B cell (primary cell): ENCODE data around the gene A1BG. TPM values are rescaled to one million over a fixed set of nuclear protein-coding genes. Genes with fewer than 3 reads are reported as not detected.

Experiments used
- ATAC-seq: fragments of 200-7000 bp; cut with Tn5 transposase; one replicate; pipeline ENCODE4 v1.10.0; 2021; ENCODE audit warnings: low read depth, mild to moderate bottlenecking, moderate number of reproducible peaks, moderate library complexity
- CTCF ChIA-PET: fragments of 350-600 bp; sonication (Branson Sonifier 250); formaldehyde crosslinking; loops from one replicate; lab custom pipeline; 2021; ENCODE audit warnings: antibody characterized with exemption, inconsistent platforms; lab: Charles Lee
- POLR2A ChIA-PET: fragments of 350-600 bp; sonication (Branson Sonifier 250); formaldehyde crosslinking; loops from one replicate; lab custom pipeline; 2021; ENCODE audit warnings: antibody characterized with exemption; lab: Charles Lee
- DNase-seq: peaks from one replicate; pipeline ENCODE4 v3.0.0; 2013
- H2AFZ ChIP-seq: 2 replicates; pipeline ENCODE4 v1.6.1; 2012; ENCODE audit warnings: mild to moderate bottlenecking, low read depth, low read length; ENCODE audit not compliant: insufficient read depth, poor library complexity, severe bottlenecking
- H3K27ac ChIP-seq, 2 donors: 1 replicate in 1 of 2; 2 replicates in 1 of 2; pipeline ENCODE4 v1.5.1; 2012 to 2013; ENCODE audit warnings: low read length in 2 of 2, mild to moderate bottlenecking in 2 of 2, moderate library complexity in 1 of 2
- H3K27me3 ChIP-seq, 4 experiments: fragments of 200-600 bp in 1 of 4; sonication (generic) in 1 of 4; replicated peaks in 1 of 4; 1 replicate in 2 of 4; 2 replicates in 2 of 4; pipeline versions ENCODE4 v1.6.1 to v1.7.0; 2013 to 2016; ENCODE audit warnings: low read length in 3 of 4, mild to moderate bottlenecking in 2 of 4, mixed read lengths in 1 of 4, moderate library complexity in 1 of 4; ENCODE audit not compliant: insufficient read depth in 4 of 4, control insufficient read depth in 3 of 4; ENCODE audit errors: control extremely low read depth in 1 of 4
- H3K36me3 ChIP-seq, 2 experiments: replicated peaks in 1 of 2; 1 replicate in 1 of 2; 2 replicates in 1 of 2; pipeline versions ENCODE4 v1.6.1 to v1.7.1; 2013; ENCODE audit warnings: low read length in 1 of 2; ENCODE audit not compliant: insufficient read depth in 2 of 2, control insufficient read depth in 1 of 2; ENCODE audit errors: control extremely low read depth in 1 of 2, extremely low read depth in 1 of 2
- H3K4me1 ChIP-seq, 2 donors: fragments of 200-600 bp in 1 of 2; sonication (generic) in 1 of 2; 1 replicate in 1 of 2; 2 replicates in 1 of 2; pipeline versions ENCODE4 v1.5.1 to v1.6.1; 2013 to 2017; ENCODE audit warnings: low read length in 2 of 2; ENCODE audit not compliant: control insufficient read depth in 2 of 2, insufficient read depth in 2 of 2
- H3K4me2 ChIP-seq: replicated peaks from 2 replicates; pipeline ENCODE3; 2012; ENCODE audit warnings: mild to moderate bottlenecking, low read depth, low read length; ENCODE audit not compliant: poor library complexity, severe bottlenecking
- H3K4me3 ChIP-seq, 5 experiments: fragments of 200-600 bp in 1 of 5; sonication (generic) in 1 of 5; 1 replicate in 3 of 5; 2 replicates in 2 of 5; pipeline versions ENCODE4 v1.5.1 to v1.7.0; 2011 to 2016; ENCODE audit warnings: low read length in 4 of 5, mild to moderate bottlenecking in 4 of 5, low read depth in 2 of 5, control low read depth in 1 of 5, moderate library complexity in 1 of 5; ENCODE audit not compliant: insufficient read depth in 1 of 5; ENCODE audit errors: control extremely low read depth in 1 of 5, extremely low read depth in 1 of 5
- H3K79me2 ChIP-seq: fragments of 200-600 bp; sonication (generic); one replicate; pipeline ENCODE4 v1.6.0; 2016; ENCODE audit warnings: low read length; ENCODE audit not compliant: control insufficient read depth, insufficient read depth
- H3K9ac ChIP-seq: fragments of 200-600 bp; sonication (generic); 2 replicates; pipeline ENCODE4 v1.6.1; 2017; ENCODE audit warnings: mild to moderate bottlenecking, low read length, moderate library complexity
- H3K9me3 ChIP-seq, 3 donors: one replicate each; pipeline versions ENCODE4 v1.6.1 to v1.7.1; 2013; ENCODE audit warnings: low read length in 2 of 3; ENCODE audit not compliant: control insufficient read depth in 2 of 3, insufficient read depth in 1 of 3; ENCODE audit errors: control extremely low read depth in 1 of 3
- H4K20me1 ChIP-seq: 2 replicates; pipeline ENCODE4 v1.6.0; 2012; ENCODE audit warnings: mild to moderate bottlenecking, low read length; ENCODE audit not compliant: insufficient read depth, control insufficient read depth, poor library complexity, severe bottlenecking
- H3K27ac Mint-ChIP-seq: one replicate; pipeline ENCODE4 v1.8.0; 2021; ENCODE audit warnings: mixed read lengths
- H3K27me3 Mint-ChIP-seq: one replicate; pipeline ENCODE4 v1.8.0; 2021; ENCODE audit warnings: mixed read lengths
- H3K4me1 Mint-ChIP-seq: one replicate; pipeline ENCODE4 v1.8.0; 2021; ENCODE audit warnings: mixed read lengths
- H3K4me3 Mint-ChIP-seq: one replicate; pipeline ENCODE4 v1.8.0; 2021; ENCODE audit warnings: mixed read lengths
- H3K9me3 Mint-ChIP-seq: one replicate; pipeline ENCODE4 v1.8.0; 2022; ENCODE audit warnings: mixed read lengths; ENCODE audit not compliant: insufficient read depth
- EZH2 ChIP-seq: IDR thresholded peaks from 2 replicates; pipeline ENCODE4 v1.6.1; 2012; ENCODE audit warnings: borderline replicate concordance, low read depth, mild to moderate bottlenecking, moderate library complexity, low read length; ENCODE audit not compliant: insufficient read depth, poor library complexity, severe bottlenecking
- WGBS: methylation state at CpG from one replicate; pipeline ENCODE4 v1.1.5; 2013; ENCODE audit warnings: missing lambda C conversion rate; ENCODE audit not compliant: insufficient coverage; 5-methylcytosine and 5-hydroxymethylcytosine counted together
- intact Hi-C: fragments of 100-400 bp; cut with micrococcal nuclease; formaldehyde crosslinking; loops from one replicate; pipeline ENCODE4 v1.10.0; 2022
- polyA plus RNA-seq: library from polyadenylated mRNA; depleted of rRNA; stranded (reverse); fragments of >200 nt; gene quantifications from 2 replicates; pipeline ENCODE4 v1.2.3, GENCODE V29; 2012
- total RNA-seq, 2 donors: library from RNA; stranded (reverse); fragments of 120-200 nt in 1 of 2; gene quantifications; 1 replicate in 1 of 2; 2 replicates in 1 of 2; pipeline versions ENCODE4 v1.2.3 to v1.2.4, GENCODE V29; 2013 to 2022
- TF ChIP-seq, protein P1 (sequence below): fragments of 200-600 bp; IDR thresholded peaks from one replicate; pipeline ENCODE4 v1.8.0; 2022; ENCODE audit warnings: antibody characterized with exemption, mild to moderate bottlenecking

A1BG gene
- total and polyA plus RNA-seq, 2 donors (not counting 1 experiment from before 2014, with no cell fraction given) = 18.4 to 52.6 TPM

DNA sequence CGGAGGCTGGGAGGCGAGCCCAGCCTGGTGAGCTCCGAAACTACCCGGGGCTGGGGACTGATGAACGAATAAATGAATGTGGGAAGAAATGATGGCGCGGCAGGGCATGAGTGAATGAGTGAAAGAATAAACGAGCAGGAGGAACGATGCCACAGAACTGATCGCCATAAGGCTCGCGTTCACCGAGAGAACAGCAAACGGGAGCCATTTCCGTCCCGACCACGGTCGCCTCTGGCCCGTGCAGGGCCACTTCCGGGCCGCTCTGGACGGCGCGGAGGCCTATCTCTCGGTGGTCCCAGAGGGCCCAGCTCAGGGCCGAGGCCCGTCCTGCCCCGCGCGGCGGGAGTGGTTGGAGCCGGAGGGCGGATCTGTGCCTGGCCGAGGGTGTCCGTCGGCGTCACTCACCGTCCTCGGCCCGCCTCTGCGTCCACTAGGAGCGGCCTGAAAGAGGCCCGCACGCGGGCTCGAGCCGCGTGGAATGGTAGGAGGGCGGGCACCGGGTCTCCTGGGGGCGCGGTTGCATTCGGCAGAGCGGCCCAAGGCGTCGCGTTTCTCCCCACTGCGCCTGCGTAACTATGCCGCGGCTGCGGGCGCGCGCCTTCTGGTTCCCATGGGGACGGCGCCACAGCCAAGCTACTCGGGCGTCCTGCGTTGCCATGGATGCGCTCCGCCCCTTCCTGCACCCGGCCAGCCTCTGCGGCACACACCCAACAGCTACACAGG, 9.1 kb upstream of the A1BG start, which contains the start of gene ZNF497:
Gene ZNF497 (minus strand): TSS at position 480 of the 723 bp plus-strand sequence. CDS start 5,116 bp downstream, outside the sequence.
- Histone ChIP-seq H3K4me1 (peaks cover 11 to 30% of the 10 kb centered on the region in 2 donors), H3K79me2 (no peaks in the 10 kb centered on the region), H3K27ac (peak within 1 kb of the TSS; percentile 80 to 81), H3K9me3 (peaks cover 0 to 3% (median 0%) of the 10 kb centered on the region in 3 donors), H3K27me3 (peaks cover 0 to 13% (median 5%) of the 10 kb centered on the region in 4 experiments), H4K20me1 (no peaks in the 10 kb centered on the region), H3K36me3 (no peaks in the 10 kb centered on the region), H3K4me2 (peak within 1 kb of the TSS; percentile 81), H3K9ac (peak within 1 kb of the TSS; percentile 75), H2AFZ (peak within 1 kb of the TSS; percentile 87), H3K4me3 (peak within 1 kb of the TSS; percentile 69 to 90 (median 74))
- POLR2A ChIA-PET = interaction anchor here (0.5 to 3.7 kb wide), 21 partner anchors 13 to 1609 kb away, joined by 3 to 35 read pairs (median 6); partner anchors contain the start of genes ERVK3-1, RPS5, TRIM28 and UBE2M
- CTCF ChIA-PET = interaction anchor here (0.5 to 1.3 kb wide), 9 partner anchors 10 to 544 kb away, joined by 3 to 8 read pairs (median 4); partner anchors contain the start of genes ZBTB45 and ZNF584
- no peaks in the 10 kb centered on the region for H3K9me3 Mint-ChIP-seq
- H3K27me3 Mint-ChIP-seq = peaks cover 3% of the 10 kb centered on the region
- H3K4me1 Mint-ChIP-seq = peaks cover 17% of the 10 kb centered on the region
- TF ChIP-seq, protein P1, sequence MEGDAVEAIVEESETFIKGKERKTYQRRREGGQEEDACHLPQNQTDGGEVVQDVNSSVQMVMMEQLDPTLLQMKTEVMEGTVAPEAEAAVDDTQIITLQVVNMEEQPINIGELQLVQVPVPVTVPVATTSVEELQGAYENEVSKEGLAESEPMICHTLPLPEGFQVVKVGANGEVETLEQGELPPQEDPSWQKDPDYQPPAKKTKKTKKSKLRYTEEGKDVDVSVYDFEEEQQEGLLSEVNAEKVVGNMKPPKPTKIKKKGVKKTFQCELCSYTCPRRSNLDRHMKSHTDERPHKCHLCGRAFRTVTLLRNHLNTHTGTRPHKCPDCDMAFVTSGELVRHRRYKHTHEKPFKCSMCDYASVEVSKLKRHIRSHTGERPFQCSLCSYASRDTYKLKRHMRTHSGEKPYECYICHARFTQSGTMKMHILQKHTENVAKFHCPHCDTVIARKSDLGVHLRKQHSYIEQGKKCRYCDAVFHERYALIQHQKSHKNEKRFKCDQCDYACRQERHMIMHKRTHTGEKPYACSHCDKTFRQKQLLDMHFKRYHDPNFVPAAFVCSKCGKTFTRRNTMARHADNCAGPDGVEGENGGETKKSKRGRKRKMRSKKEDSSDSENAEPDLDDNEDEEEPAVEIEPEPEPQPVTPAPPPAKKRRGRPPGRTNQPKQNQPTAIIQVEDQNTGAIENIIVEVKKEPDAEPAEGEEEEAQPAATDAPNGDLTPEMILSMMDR = no peak
- no peak for TF ChIP-seq EZH2
- peak within 1 kb of the TSS; percentile 95 for H3K4me3 Mint-ChIP-seq
- ATAC-seq (peak; percentile 83), DNase-seq (peak; percentile 99)
- peak within 1 kb of the TSS; percentile 97 for H3K27ac Mint-ChIP-seq
- intact Hi-C loops = loop anchor here (1.0 to 5.0 kb wide), 11 partner anchors 15 to 196 kb away; partner anchors contain the start of genes ERVK3-1, UBE2M, ZNF324B and ZNF446
- under 1% methylated on average over 74 of the region's 74 CpGs for WGBS
